Upper lobe of left lung (tissue), 4 donors: Measurements from ENCODE around the gene ARHGAP23.

Source experiments
- CTCF ChIP-seq, 6 experiments: fragments of 450-650 bp in 4 of 6; fragments of 200-600 bp in 2 of 6; sonication (generic) in 2 of 6; IDR thresholded peaks; one replicate each; pipeline ENCODE4 v1.5.1; 2016 to 2019; ENCODE audit warnings: antibody characterized with exemption in 6 of 6
- EP300 ChIP-seq, 4 donors: sonication (generic); formaldehyde crosslinking; IDR thresholded peaks; one replicate each; pipeline ENCODE4 v1.5.1; 2017; ENCODE audit warnings: antibody characterized with exemption in 4 of 4, control low read depth in 2 of 4
- POLR2A ChIP-seq, 4 donors: fragments of 450-650 bp; IDR thresholded peaks; one replicate each; pipeline ENCODE4 v1.5.1; 2016 to 2017; ENCODE audit warnings: antibody characterized with exemption in 4 of 4, mild to moderate bottlenecking in 2 of 4
- POLR2AphosphoS5 ChIP-seq, 2 donors: sonication (generic); formaldehyde crosslinking; IDR thresholded peaks; one replicate each; pipeline ENCODE4 v1.5.1; 2017; ENCODE audit warnings: antibody characterized with exemption in 2 of 2

- TF ChIP-seq CTCF (IDR thresholded peaks at IDR 0.05): no peak
- TF ChIP-seq POLR2A (IDR thresholded peaks at IDR 0.05): no peak
- TF ChIP-seq POLR2AphosphoS5 (IDR thresholded peaks at IDR 0.05): no peak
- TF ChIP-seq EP300 (IDR thresholded peaks at IDR 0.05): no peak
Observed at GRCh38 chr17:38532451-38532850, 104.2 kb downstream of the ARHGAP23 start.
